RWPE1 (cell line): ENCODE data around the gene RHBDF1.

Experiments used
- CTCF ChIA-PET: fragments of 350-600 bp; sonication (Branson Sonifier 250); formaldehyde crosslinking; extraction: SDS; loops from one replicate; lab custom pipeline; 2021; lab: Yijun Ruan, JAX
- POLR2A ChIA-PET: fragments of 400-600 bp; formaldehyde crosslinking; extraction: SDS; loops from one replicate; lab custom pipeline; 2020; ENCODE audit warnings: antibody characterized with exemption; ENCODE audit not compliant: low non-redundant PET; lab: Yijun Ruan, JAX
- DNase-seq: peaks from one replicate; pipeline ENCODE4 v3.0.0; 2012; ENCODE audit warnings: low spot score
- H3K27ac ChIP-seq: fragments of 450-650 bp; 2 replicates; pipeline ENCODE4 v1.5.1; 2017
- CTCF ChIP-seq: fragments of 450-650 bp; conservative IDR thresholded peaks from 2 replicates; pipeline ENCODE4 v1.5.1; 2017; ENCODE audit warnings: low read depth, mild to moderate bottlenecking

The RHBDF1 gene

DNA sequence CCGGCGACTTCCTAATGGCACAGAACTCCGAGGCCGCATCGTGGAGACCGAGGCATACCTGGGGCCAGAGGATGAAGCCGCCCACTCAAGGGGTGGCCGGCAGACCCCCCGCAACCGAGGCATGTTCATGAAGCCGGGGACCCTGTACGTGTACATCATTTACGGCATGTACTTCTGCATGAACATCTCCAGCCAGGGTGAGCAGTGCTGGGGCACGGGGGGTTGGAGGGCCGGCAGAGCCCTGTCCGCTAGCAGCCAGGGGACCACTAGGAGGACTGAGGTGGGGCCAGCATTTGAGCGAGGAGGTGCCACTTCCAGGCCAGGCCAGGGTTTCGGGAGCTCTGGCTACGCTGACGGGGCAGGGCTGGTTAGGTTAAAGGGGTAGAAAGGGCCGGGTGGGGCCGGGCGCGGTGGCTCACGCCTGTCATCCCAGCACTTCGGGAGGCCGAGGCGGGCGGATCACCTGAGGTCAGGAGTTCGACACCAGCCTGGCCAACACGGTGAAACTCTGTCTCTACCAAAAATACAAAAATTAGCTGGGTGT, 10.7 kb upstream of the RHBDF1 start:
- H3K27ac ChIP-seq, result peak overlapping the region; percentile 89
- no peak for TF ChIP-seq CTCF
- no peak for DNase-seq
- ChIA-PET CTCF (interaction anchor here (0.8 kb wide), 1 partner anchor 14 kb away, joined by 5 read pairs; no protein-coding TSS in a partner anchor), POLR2A (no interaction called here)

DNA sequence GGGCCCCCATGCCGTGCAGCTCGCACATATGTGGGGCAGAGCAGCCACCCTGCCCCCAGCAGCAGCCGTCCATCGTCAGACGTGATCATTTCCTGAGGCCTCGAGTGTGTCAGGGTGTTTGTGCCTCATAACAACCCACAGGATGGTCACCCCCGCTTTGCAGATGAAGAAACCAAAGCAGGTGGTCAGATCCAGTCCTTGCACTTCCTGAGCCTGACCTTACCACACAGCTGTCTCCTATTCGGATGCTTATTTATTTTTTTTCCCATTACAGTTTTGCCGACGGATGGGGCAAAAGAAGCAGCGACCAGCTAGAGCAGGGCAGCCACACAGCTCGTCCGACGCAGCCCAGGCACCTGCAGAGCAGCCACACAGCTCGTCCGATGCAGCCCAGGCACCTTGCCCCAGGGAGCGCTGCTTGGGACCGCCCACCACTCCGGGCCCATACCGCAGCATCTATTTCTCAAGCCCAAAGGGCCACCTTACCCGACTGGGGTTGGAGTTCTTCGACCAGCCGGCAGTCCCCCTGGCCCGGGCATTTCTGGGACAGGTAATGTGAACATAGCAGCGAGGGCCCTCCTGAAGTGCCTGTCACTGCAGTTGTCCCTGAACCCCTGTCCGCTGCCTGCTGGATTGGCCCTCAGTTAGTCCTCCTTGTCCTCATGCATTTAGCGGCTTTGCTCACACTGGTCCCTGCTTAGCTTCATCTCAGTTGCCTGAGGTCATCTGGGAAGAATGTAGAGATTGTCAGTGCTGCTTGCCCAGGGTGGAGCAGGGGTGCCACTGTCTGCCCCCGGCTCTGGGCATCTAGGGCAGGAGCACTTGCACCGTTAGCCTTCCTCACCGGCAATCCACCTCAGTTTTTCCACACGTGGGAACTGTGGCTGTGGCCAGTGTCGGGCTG, 7.0 kb upstream of the RHBDF1 start:
- CTCF ChIA-PET, result interaction anchor here (1.8 kb wide), 1 partner anchor 17 kb away, joined by 10 read pairs; no protein-coding TSS in a partner anchor
- TF ChIP-seq CTCF, result no peak
- DNase-seq, result no peak
- H3K27ac ChIP-seq, result peak overlapping the region; percentile 91
- POLR2A ChIA-PET, result no interaction called here

GRCh38 chr16:78444-79150, 6.2 kb upstream of the RHBDF1 start:
- POLR2A ChIA-PET, result interaction anchor here (1.8 kb wide), 1 partner anchor 12 kb away, joined by 4 read pairs; no protein-coding TSS in a partner anchor
- DNase-seq, result peak; percentile 24
- H3K27ac ChIP-seq, result peak overlapping the region; percentile 91
- CTCF ChIA-PET, result interaction anchor here (1.8 to 2.7 kb wide), 2 partner anchors 13 to 18 kb away, joined by 10 to 14 read pairs; no protein-coding TSS in a partner anchor
- no peak for TF ChIP-seq CTCF

- ChIA-PET CTCF (interaction anchor here (0.6 to 2.7 kb wide), 2 partner anchors 12 to 21 kb away, joined by 3 to 14 read pairs; no protein-coding TSS in a partner anchor), POLR2A (interaction anchor here (1.8 kb wide), 1 partner anchor 12 kb away, joined by 4 read pairs; no protein-coding TSS in a partner anchor)
- H3K27ac ChIP-seq, result peak within 1 kb of the TSS; percentile 91
- DNase-seq, result peak; percentile 93
- TF ChIP-seq CTCF, result no peak
Measured at GRCh38 chr16:77807-78443, 5.5 kb upstream of the RHBDF1 start, which contains the start of gene MPG. MPG (plus strand) TSS chr16:78225; CDS start chr16:78310, 85 bp downstream.

DNA sequence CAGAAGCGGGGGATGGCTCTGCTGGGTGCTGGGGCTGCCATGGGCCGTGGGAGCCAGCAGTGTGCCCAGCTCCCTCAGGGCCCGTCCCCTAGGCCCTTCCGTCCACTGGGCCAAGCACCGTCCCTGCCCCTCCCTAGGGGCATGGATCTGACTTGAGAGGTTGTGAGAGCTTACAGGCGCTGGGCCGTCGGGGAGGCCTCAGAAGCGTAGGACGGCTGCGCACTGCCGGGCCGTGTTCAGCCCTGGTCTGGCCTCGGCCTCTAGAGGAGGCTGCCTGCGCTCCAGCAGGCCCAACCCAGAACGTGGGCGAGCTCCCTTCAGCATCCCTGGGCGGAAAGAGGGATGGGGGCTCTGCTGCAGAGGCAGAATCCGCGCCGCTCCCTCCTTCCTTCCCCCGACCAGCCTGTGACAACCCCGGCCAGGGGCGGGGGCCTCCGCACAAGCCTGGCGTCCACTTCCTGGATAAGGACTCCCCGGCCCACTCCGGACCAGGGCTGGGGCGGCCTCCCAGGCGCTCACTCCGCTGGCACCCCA, 4.9 kb upstream of the RHBDF1 start:
- POLR2A ChIA-PET, result interaction anchor here (1.8 kb wide), 1 partner anchor 11 kb away, joined by 4 read pairs; no protein-coding TSS in a partner anchor
- H3K27ac ChIP-seq, result peak overlapping the region; percentile 91
- CTCF ChIA-PET, result interaction anchor here (0.6 to 2.7 kb wide), 3 partner anchors 10 to 21 kb away, joined by 3 to 14 read pairs (median 3); no protein-coding TSS in a partner anchor
- no peak for TF ChIP-seq CTCF
- peak; percentile 56 for DNase-seq
